GM21381 (cell line): ENCODE data around the gene FAM184B.

Experiments
- ATAC-seq: cut with Tn5 transposase; IDR thresholded peaks from one replicate; pipeline ENCODE4 v1.9.1; 2021; ENCODE audit warnings: mild to moderate bottlenecking, moderate library complexity; ENCODE audit not compliant: unreplicated experiment

Gene FAM184B

GRCh38 chr4:17781300-17782287 lies at the start of gene FAM184B:
Gene FAM184B (minus strand): TSS chr4:17781621. CDS start chr4:17781299, 322 bp downstream.
- ATAC-seq: no peak

DNA sequence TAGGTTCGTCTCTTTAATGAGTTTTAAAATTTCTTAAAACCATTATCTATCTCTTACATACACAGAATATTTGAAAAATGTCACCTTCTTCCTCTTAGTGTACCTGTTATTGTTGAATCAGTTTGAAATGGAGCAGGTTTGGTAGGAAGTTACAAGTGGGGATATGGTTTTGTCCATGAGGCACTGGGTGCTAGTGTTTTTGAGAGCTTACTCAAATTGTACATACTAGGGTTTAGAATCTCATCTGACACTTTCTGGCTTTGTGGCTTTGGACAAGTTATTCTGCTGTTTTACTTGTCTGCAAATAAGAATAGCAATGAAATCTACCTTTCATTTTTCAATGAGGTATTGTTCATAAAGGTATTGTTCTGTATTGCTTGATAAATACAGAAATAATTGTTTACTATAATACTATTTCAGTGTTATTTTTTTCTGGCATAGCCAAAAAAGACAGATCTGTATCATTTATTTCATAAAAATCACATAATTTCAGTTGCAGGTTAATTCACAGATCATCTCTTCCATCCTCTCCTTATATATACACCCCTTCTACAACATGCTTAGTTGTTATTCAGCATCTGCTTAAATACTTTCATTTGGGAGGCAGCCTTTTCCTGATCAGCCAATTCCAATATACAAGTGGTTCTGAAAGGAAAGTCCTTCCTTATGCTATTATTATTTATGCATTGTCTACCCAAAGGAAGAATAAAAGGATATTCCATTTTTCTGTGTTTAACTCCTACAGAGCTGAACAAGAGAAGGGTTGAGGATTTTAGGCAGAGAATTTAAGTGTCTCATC lies 42.6 kb upstream of the FAM184B start:
- ATAC-seq: no peak

DNA sequence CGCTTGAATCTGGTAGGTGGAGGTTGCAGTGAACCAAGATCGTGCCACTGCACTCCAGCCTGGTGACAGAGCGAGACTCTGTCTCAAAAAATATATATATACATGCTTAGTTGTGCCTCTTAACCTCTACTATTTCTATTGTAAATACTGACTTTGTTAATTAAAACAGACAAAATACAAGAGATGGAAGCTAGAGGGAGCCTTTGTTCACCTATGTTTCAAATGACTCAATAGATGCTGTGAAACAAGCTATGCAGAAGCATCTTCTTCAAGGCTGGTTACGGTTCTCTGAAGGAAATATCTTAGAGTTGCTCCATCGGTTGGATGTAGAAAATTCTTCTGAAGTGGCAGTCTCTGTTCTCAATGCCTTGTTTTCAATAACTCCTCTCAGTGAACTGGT lies 35.6 kb upstream of the FAM184B start:
- peak; percentile 63 for ATAC-seq

DNA sequence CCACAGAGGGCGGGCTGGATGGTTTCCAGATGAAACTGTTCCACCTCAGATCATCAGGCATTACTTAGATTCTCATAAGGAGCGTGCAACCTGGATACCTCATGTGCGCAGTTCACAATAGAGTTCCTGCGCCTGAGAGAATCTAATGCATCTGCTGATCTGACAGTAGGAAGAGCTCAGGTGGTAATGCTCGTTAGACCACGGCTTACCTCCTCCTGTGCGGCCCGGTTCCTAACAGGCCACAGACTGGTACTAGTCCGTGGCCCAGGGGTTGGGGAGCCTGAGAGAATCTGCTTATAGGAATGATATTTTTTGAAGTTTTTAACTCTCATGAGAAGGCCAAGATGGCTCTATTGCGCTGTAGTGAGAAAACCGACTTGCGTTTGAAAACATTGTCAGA lies 34.7 kb upstream of the FAM184B start:
- no peak for ATAC-seq

DNA sequence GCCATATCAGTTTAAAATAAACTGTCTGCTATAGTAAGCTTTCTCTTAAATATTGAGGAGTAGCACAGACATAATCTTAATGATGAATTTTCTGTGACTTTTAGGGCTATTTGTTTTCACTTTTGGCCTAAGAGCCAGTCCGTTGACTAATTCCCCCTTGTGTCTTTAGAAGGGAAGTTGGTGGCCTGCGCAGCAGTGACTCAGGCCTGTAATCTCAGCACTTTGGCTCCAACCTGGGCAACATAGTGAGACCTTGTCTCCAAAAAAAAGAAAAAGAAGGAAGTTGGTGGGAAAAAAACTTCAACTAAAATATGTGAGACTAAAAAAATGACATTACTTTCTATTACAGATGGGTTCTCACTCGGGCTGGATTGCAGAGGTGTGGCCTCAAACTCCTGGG lies 32.7 kb upstream of the FAM184B start:
- no peak for ATAC-seq

DNA sequence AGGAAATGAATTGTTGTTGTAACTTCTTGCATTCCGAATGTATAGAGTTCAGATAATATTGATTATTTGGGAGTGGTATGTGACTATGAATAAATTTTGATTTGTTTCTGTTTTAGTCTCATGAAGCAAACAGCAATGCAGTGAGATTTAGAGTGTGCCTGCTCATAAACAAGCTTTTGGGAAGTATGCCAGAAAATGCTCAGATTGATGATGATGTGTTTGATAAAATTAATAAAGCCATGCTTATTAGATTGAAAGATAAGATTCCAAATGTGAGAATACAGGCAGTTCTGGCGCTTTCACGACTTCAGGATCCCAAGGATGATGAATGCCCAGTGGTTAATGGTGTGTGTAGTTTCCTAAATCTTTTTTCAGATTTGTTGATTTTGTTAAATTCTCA lies 31.4 kb upstream of the FAM184B start:
- no peak for ATAC-seq

DNA sequence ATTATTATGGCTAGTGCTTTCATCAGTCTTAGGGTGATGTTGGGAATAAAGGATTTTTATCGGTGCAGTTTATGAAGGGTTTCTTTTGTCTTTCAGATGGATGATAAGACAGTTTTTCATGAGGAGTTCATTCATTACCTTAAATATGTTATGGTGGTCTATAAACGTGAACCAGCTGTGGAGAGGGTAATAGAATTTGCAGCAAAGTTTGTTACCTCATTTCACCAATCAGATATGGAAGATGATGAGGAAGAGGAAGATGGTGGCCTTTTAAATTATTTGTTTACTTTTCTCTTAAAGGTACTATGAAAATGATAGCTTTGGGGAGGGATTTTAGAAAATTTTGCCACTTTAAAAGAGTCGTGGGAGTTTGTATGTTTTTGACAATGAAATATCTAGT lies 30.7 kb upstream of the FAM184B start:
- ATAC-seq: no peak

- peak; percentile 34 for ATAC-seq
These were observed 29.7 kb upstream of the FAM184B start for GRCh38 chr4:17811078-17811603.

- peak; percentile 88 for ATAC-seq
These were observed 29.0 kb upstream of the FAM184B start, which contains the start of the genes DCAF16 and NCAPG for GRCh38 chr4:17810260-17811077. Gene DCAF16 (minus strand): TSS chr4:17810757. CDS start chr4:17804141, 6,616 bp downstream. Gene NCAPG (plus strand): TSS chr4:17810979. CDS start chr4:17811078, 99 bp downstream.

- no peak for ATAC-seq
These were observed 28.2 kb upstream of the FAM184B start for GRCh38 chr4:17809667-17810066.

- ATAC-seq: no peak
These were observed 26.0 kb upstream of the FAM184B start for GRCh38 chr4:17807446-17807845.

DNA sequence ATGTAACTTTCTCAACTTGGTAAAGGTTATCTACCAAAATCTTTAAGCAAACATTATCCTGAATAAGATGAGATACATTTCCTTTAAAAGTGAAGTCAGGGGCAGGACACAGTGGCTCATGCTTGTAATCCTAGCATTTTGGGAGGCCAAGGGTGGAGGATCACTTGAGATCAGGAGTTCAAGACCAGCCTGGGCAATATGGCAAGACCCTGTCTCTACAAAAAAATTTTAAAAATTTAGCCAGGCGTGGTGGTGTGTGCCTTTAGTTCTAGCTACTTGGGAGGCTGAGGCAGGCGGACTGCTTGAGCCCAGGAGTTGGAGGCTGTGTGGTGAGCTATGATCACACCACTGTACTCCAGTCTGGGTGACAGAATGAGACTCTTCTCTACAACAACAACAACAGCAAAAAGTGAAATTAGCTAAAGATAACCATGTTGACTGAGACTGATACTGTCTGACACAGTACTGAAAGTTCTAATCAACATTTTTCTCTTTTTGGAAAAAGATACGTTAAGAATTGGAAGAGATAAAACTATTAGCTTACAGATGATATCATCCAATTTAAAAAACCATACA lies 24.2 kb upstream of the FAM184B start:
- ATAC-seq: no peak

GRCh38 chr4:17797808-17798207 lies 16.4 kb upstream of the FAM184B start:
- ATAC-seq: no peak

DNA sequence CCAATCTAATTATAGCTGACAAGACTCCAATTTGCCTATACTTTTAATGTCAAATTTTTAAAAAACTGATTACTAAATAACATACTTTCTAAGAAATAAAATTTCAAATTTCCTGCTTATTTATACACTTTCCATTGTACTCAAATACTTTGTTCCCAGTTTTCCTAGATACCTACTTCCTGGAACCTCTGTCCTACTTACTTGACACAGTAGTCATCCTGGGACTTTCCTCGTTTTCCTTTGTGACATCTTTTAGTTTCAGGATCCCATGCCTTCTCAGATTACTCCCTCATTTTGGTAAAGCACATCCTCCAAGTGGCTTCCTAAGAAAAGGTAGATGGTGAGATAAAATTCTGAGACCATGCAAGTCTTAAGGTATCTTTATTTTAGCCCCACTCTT lies 13.3 kb upstream of the FAM184B start:
- ATAC-seq: no peak

DNA sequence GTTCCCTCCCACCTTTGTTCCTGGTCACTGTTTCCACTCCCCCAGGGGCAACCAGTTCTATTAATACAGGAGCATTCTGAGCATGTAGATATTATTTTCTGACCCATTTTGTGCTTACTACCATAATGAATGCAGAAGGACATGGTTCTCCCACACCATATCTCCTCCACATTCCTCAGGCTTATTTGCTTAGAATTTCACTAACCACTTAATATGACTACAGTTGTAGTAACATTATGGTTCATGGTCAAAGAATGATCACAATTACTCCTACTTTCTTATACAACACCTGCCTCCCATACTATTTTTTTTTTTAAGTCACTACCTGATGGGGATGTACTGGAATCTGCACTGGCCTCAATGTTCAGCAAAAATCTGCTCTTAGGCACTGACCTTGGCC lies 7.5 kb upstream of the FAM184B start:
- ATAC-seq: no peak

- no peak for ATAC-seq
These were observed 5.9 kb upstream of the FAM184B start for GRCh38 chr4:17787315-17787714.

DNA sequence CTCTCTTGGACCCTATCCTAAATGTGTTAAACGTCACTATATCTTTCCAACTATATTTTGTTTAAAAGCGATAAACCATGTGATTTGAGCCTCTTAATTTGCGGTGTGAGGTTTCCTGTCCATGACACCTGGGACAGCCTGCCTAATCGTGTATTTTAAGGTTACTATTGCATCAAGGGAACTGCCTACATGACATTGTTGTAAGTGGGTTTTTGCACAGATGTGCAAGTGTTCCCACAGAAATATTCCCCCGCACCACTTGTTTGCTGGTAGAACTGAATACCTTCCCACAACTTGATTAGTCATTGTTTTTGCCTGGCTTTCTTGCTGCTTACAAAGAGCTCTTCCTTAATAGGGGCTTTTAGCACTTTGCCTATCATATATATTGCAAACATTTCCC lies 5.1 kb upstream of the FAM184B start:
- peak; percentile 61 for ATAC-seq

- ATAC-seq: no peak
These were observed 4.4 kb upstream of the FAM184B start for GRCh38 chr4:17785858-17786257.

DNA sequence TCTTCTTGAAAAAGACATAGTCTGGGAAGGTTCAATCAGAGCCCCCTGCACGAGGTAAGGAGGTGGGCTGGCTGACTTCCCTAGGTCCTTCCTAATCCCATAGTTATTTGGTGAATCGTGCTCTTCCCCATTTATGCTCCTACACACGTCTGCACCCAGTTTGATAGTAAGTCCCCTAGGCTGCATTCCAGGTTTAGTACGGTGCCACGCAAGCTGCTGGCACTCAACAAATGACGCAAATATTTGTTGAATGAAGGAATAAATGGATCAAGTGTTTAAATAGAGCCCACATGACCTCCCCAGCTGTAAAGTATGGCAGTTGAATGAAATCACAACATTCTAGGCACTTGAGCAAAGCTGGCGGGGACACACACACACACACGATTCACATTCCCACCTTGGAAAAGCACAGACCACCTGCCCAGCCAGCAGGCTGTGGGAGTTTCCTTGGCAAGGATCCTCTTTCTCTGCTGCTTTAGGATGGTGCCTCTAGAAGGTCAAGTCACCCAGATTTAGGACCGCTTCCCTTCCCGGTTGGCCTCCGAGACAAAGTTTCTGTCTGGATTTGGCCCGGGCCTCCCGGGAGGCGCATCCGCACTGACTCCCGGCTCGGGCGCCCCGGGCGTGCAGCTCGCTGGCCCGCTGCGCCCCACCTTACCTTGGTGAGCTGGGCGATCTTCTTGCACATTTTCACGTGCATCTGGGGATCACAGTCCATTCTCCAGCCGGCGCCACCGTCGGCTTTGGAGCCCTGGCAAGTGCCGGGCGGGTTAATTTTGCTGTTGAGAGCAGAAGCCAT lies 721 bp downstream of the FAM184B start:
- no peak for ATAC-seq
